HepG2 (cell line): ENCODE results near the gene PCNX1. TPM values are rescaled to one million over a fixed set of nuclear protein-coding genes. Genes with fewer than 3 reads are reported as not detected.

ENCODE experiments used
- ATAC-seq: fragments of 200-7000 bp; cut with Tn5 transposase; 3 replicates; pipeline ENCODE4 v1.9.1; 2020; ENCODE audit warnings: mild to moderate bottlenecking, moderate library complexity
- BruUV-seq: library from RNA; stranded (reverse); fragments of 400-500 nt; replicated peaks from 2 replicates; lab custom pipeline; 2021; lab: Mats Ljungman, UMichigan
- CTCF ChIA-PET: fragments of 300-600 bp; formaldehyde crosslinking; extraction: SDS; loops from one replicate; lab custom pipeline; 2021; ENCODE audit warnings: low total read pairs, inconsistent platforms, low intra/inter-chr PET ratio; lab: Yijun Ruan, JAX
- POLR2A ChIA-PET: fragments of 350-600 bp; sonication (Branson Sonifier 250); formaldehyde crosslinking; loops from one replicate; lab custom pipeline; 2020; ENCODE audit warnings: antibody characterized with exemption, inconsistent platforms; lab: Yijun Ruan, JAX
- DNase-seq: peaks from one replicate; pipeline ENCODE4 v3.0.0-alpha.2; 2015; ENCODE audit warnings: low spot score
- FAIRE-seq: peaks from 3 replicates; lab custom pipeline; 2011; peaks lifted over from hg19 to GRCh38; lab: Jason Lieb, UNC
- H2AFZ ChIP-seq: one replicate; pipeline ENCODE4 v1.6.1; 2011; ENCODE audit warnings: low read length, inconsistent platforms
- H3K27ac ChIP-seq: fragments of 300-600 bp; 3 replicates; pipeline ENCODE4 v1.8.0; 2011; ENCODE audit warnings: mixed run types, mild to moderate bottlenecking, mixed read lengths, low read length, inconsistent platforms; ENCODE audit not compliant: insufficient read depth; ENCODE audit errors: extremely low read length
- H3K27me3 ChIP-seq, 2 experiments: fragments of 200-600 bp in 1 of 2; 2 replicates in 1 of 2; 3 replicates in 1 of 2; pipeline versions ENCODE4 v1.6.0 to v1.8.0; 2011; ENCODE audit warnings: low read length in 2 of 2, mild to moderate bottlenecking in 2 of 2, moderate library complexity in 2 of 2, inconsistent platforms in 1 of 2; ENCODE audit not compliant: insufficient read depth in 2 of 2, control insufficient read depth in 1 of 2
- H3K36me3 ChIP-seq, 2 experiments: fragments of 200-600 bp in 1 of 2; replicated peaks in 1 of 2; 2 replicates in 1 of 2; 3 replicates in 1 of 2; pipeline versions ENCODE4 v1.5.1 to v1.8.0; 2011; ENCODE audit warnings: low read length in 2 of 2, inconsistent platforms in 1 of 2; ENCODE audit not compliant: insufficient read depth in 2 of 2, control insufficient read depth in 1 of 2
- H3K4me1 ChIP-seq: 2 replicates; pipeline ENCODE4 v1.5.1; 2012; ENCODE audit warnings: low read length, inconsistent platforms; ENCODE audit not compliant: insufficient read depth
- H3K4me2 ChIP-seq: 2 replicates; pipeline ENCODE4 v1.6.0; 2011; ENCODE audit warnings: low read depth, low read length, inconsistent platforms
- H3K4me3 ChIP-seq, 3 experiments: fragments of 200-600 bp in 1 of 3; sonication (generic), shearing (Covaris generic) in 1 of 3; replicated peaks in 1 of 3; 2 replicates each; pipeline ENCODE4 v1.5.1; 2011 to 2016; ENCODE audit warnings: low read length in 3 of 3, inconsistent platforms in 2 of 3, low read depth in 2 of 3, mild to moderate bottlenecking in 2 of 3, control low read depth in 1 of 3, mixed read lengths in 1 of 3; ENCODE audit not compliant: insufficient read depth in 1 of 3
- H3K79me2 ChIP-seq: one replicate; pipeline ENCODE4 v1.6.1; 2011; ENCODE audit warnings: low read length, inconsistent platforms; ENCODE audit not compliant: insufficient read depth
- H3K9ac ChIP-seq: 2 replicates; pipeline ENCODE4 v1.6.0; 2011; ENCODE audit warnings: mild to moderate bottlenecking, low read depth, low read length, inconsistent platforms; ENCODE audit not compliant: insufficient read depth
- H3K9me3 ChIP-seq: 2 replicates; pipeline ENCODE4 v1.5.1; 2012; ENCODE audit warnings: mild to moderate bottlenecking, low read length
- H4K20me1 ChIP-seq: 2 replicates; pipeline ENCODE4 v1.6.0; 2011; ENCODE audit warnings: inconsistent platforms, mild to moderate bottlenecking, low read length, moderate library complexity; ENCODE audit not compliant: insufficient read depth
- CBX1 ChIP-seq: IDR thresholded peaks from one replicate; pipeline ENCODE4 v1.6.1; 2016; ENCODE audit warnings: antibody characterized with exemption, low read depth
- GABPB1 ChIP-seq: IDR thresholded peaks from 2 replicates; pipeline ENCODE4 v1.6.1; 2016; ENCODE audit warnings: mild to moderate bottlenecking, missing genetic modification reagents, moderate library complexity, missing compliant biosample characterization
- GATAD1 ChIP-seq: IDR thresholded peaks from 2 replicates; pipeline ENCODE4 v1.6.1; 2016; ENCODE audit warnings: missing genetic modification reagents, missing compliant biosample characterization
- GLI4 ChIP-seq: sonication (generic); formaldehyde crosslinking; IDR thresholded peaks from 2 replicates; pipeline ENCODE4 v1.5.1; 2020; ENCODE audit warnings: missing genetic modification reagents, mild to moderate bottlenecking, moderate library complexity, borderline replicate concordance
- KLF11 ChIP-seq: IDR thresholded peaks from 2 replicates; pipeline ENCODE4 v1.6.1; 2016; ENCODE audit warnings: missing compliant biosample characterization
- MXD3 ChIP-seq: IDR thresholded peaks from 2 replicates; pipeline ENCODE4 v1.6.1; 2016; ENCODE audit warnings: mild to moderate bottlenecking, missing biosample characterization, missing genetic modification reagents
- NFE2L1 ChIP-seq: sonication (generic); formaldehyde crosslinking; IDR thresholded peaks from 2 replicates; pipeline ENCODE4 v1.4.0; 2020; ENCODE audit warnings: missing genetic modification reagents, mild to moderate bottlenecking, borderline replicate concordance
- NR2F2 ChIP-seq: IDR thresholded peaks from 2 replicates; pipeline ENCODE4 v1.6.1; 2012; ENCODE audit warnings: low read depth, inconsistent platforms, borderline replicate concordance
- RFXAP ChIP-seq: sonication (generic); formaldehyde crosslinking; IDR thresholded peaks from 2 replicates; pipeline ENCODE4 v1.4.0; 2020; ENCODE audit warnings: missing genetic modification reagents, borderline replicate concordance
- ZBTB39 ChIP-seq: sonication (generic); formaldehyde crosslinking; IDR thresholded peaks from 2 replicates; pipeline ENCODE4 v1.5.0; 2020; ENCODE audit warnings: missing genetic modification reagents
- ZEB1 ChIP-seq: IDR thresholded peaks from 2 replicates; pipeline ENCODE4 v1.6.1; 2012; ENCODE audit warnings: mild to moderate bottlenecking, low read depth, inconsistent platforms; ENCODE audit not compliant: insufficient replicate concordance
- ZFP91 ChIP-seq: sonication (generic); formaldehyde crosslinking; IDR thresholded peaks from 2 replicates; pipeline ENCODE4 v1.9.0; 2022; ENCODE audit warnings: missing genetic modification reagents, mild to moderate bottlenecking, borderline replicate concordance
- ZNF549 ChIP-seq: sonication (generic); formaldehyde crosslinking; IDR thresholded peaks from 2 replicates; pipeline ENCODE4 v1.5.0; 2020; ENCODE audit warnings: missing genetic modification reagents
- ZNF878 ChIP-seq: sonication (generic); formaldehyde crosslinking; IDR thresholded peaks from 2 replicates; pipeline ENCODE4 v1.8.1; 2023; ENCODE audit warnings: mild to moderate bottlenecking, missing genetic modification reagents, moderate library complexity
- ZSCAN21 ChIP-seq: sonication (generic); formaldehyde crosslinking; IDR thresholded peaks from 2 replicates; pipeline ENCODE4 v1.8.0; 2022; ENCODE audit warnings: mild to moderate bottlenecking, missing genetic modification reagents, moderate library complexity, borderline replicate concordance
- WGBS: methylation state at CpG from one replicate; pipeline ENCODE4 v1.1.6; 2017; ENCODE audit warnings: low lambda C conversion rate; 5-methylcytosine and 5-hydroxymethylcytosine counted together
- in situ Hi-C: cut with HindIII; loops from 2 replicates; pipeline ENCODE4 v1.10.0; 2017; ENCODE audit warnings: low pct_unique_long_range_greater_than_20kb; ENCODE audit not compliant: extremely low pct_ligation_motif_present
- intact Hi-C: fragments of 100-400 bp; cut with micrococcal nuclease; formaldehyde crosslinking; loops from one replicate; pipeline ENCODE4 v1.10.0; 2022; ENCODE audit not compliant: unreplicated experiment
- polyA plus RNA-seq, 8 experiments: library from polyadenylated mRNA; depleted of rRNA in 3 of 8; stranded (reverse) in 7 of 8; unstranded in 1 of 8; fragments of >200 nt; fragmentation: Illumina TruSeq in 4 of 8; extraction: Trizol in 4 of 8; gene quantifications; 2 replicates each; pipeline versions ENCODE4 v1.2.1 to v1.2.3, GENCODE V29; 2011 to 2016; ENCODE audit warnings: low read depth in 4 of 8, missing spikeins in 1 of 8, mixed read lengths in 1 of 8; ENCODE audit not compliant: insufficient read depth in 1 of 8
- total RNA-seq, 5 experiments: library from RNA; depleted of rRNA; stranded (reverse); fragments of >200 nt; fragmentation: Illumina TruSeq; extraction: Trizol; gene quantifications; 2 replicates each; pipeline ENCODE4 v1.2.3, GENCODE V29; 2016; ENCODE audit warnings: low read depth in 1 of 5

PCNX1 gene
- total and polyA plus RNA-seq, 2 of the 13 experiments (the other 11 are each of a cell fraction or from before 2014, with no cell fraction given), result 24.9 to 30.3 TPM

- H3K79me2 ChIP-seq, result no peaks in the 10 kb centered on the region
- H3K27me3 ChIP-seq, result no peaks in the 10 kb centered on the region
- ChIA-PET POLR2A (no interaction called here), CTCF (no interaction called here)
- ATAC-seq, result no peak
- H3K27ac ChIP-seq, result no peak overlapping the region
- no peaks in the 10 kb centered on the region for H4K20me1 ChIP-seq
- H3K36me3 ChIP-seq, result peaks cover 8 to 35% of the 10 kb centered on the region in 2 experiments
- H3K4me1 ChIP-seq, result no peaks in the 10 kb centered on the region
- in situ Hi-C loops (no loop called here), intact Hi-C loops (no loop called here)
- H3K4me3 ChIP-seq, result no peak overlapping the region
- FAIRE-seq, result no peak
- no peak for TF ChIP-seq ZNF549 (CRISPR knock-in tag)
- no peak for TF ChIP-seq RFXAP (CRISPR knock-in tag)
- TF ChIP-seq CBX1, result no peak
- no peak for TF ChIP-seq KLF11 (CRISPR knock-in tag)
- TF ChIP-seq GLI4 (CRISPR knock-in tag), result no peak
- TF ChIP-seq MXD3 (CRISPR knock-in tag), result no peak
- DNase-seq, result no peak
- 96% methylated on average over 7 of the region's 7 CpGs for WGBS
- H3K9me3 ChIP-seq, result no peaks in the 10 kb centered on the region
- H2AFZ ChIP-seq, result no peak overlapping the region
- no peak overlapping the region for H3K9ac ChIP-seq
- no peak overlapping the region for H3K4me2 ChIP-seq
- no TSS peak for BruUV-seq
Measured at GRCh38 chr14:71086567-71086966, 179.3 kb downstream of the PCNX1 start.

GRCh38 chr14:71089971-71090370 lies 182.7 kb downstream of the PCNX1 start:
- Histone ChIP-seq H3K9me3 (no peaks in the 10 kb centered on the region), H2AFZ (no peak overlapping the region), H3K27ac (no peak overlapping the region), H3K4me3 (no peak overlapping the region), H3K9ac (no peak overlapping the region), H3K27me3 (no peaks in the 10 kb centered on the region), H4K20me1 (no peaks in the 10 kb centered on the region), H3K36me3 (peaks cover 8 to 43% of the 10 kb centered on the region in 2 experiments), H3K4me2 (no peak overlapping the region), H3K79me2 (no peaks in the 10 kb centered on the region), H3K4me1 (no peaks in the 10 kb centered on the region)
- in situ Hi-C loops, result no loop called here
- intact Hi-C loops, result no loop called here
- no peak for ATAC-seq
- no TSS peak for BruUV-seq
- no peak for DNase-seq
- FAIRE-seq, result no peak
- CTCF ChIA-PET, result no interaction called here
- POLR2A ChIA-PET, result no interaction called here
- TF ChIP-seq NFE2L1 (CRISPR knock-in tag), result no peak
- TF ChIP-seq GABPB1 (CRISPR knock-in tag), result no peak
- TF ChIP-seq ZNF878, result no peak
- TF ChIP-seq ZBTB39 (CRISPR knock-in tag), result no peak
- no peak for TF ChIP-seq ZEB1
- TF ChIP-seq ZSCAN21 (CRISPR knock-in tag), result no peak
- no peak for TF ChIP-seq ZFP91 (CRISPR knock-in tag)
- no peak for TF ChIP-seq GATAD1
- TF ChIP-seq NR2F2, result no peak
